GM18870 (cell line): Measurements from ENCODE around the gene HNRNPA2B1.
A peak's percentile ranks its signal among the peaks of the same experiment; 100 is the strongest.

Source experiments
- ATAC-seq: cut with Tn5 transposase; IDR thresholded peaks from one replicate; pipeline ENCODE4 v1.9.1; 2021; ENCODE audit warnings: moderate library complexity; ENCODE audit not compliant: unreplicated experiment

The HNRNPA2B1 gene

GRCh38 chr7:26200444-26201246 lies at the start of gene HNRNPA2B1:
HNRNPA2B1 (minus strand) TSS chr7:26200746; CDS start chr7:26200577, 169 bp downstream.
- peak; percentile 75 for ATAC-seq

GRCh38 chr7:26250239-26250638 lies 49.7 kb upstream of the HNRNPA2B1 start:
- no peak for ATAC-seq

GRCh38 chr7:26245150-26245549 lies 44.6 kb upstream of the HNRNPA2B1 start:
- ATAC-seq = no peak

GRCh38 chr7:26238032-26238431 lies 37.5 kb upstream of the HNRNPA2B1 start:
- ATAC-seq = no peak

- ATAC-seq = no peak
Observed at GRCh38 chr7:26237035-26237807, 36.7 kb upstream of the HNRNPA2B1 start.

GRCh38 chr7:26233902-26234511 lies 33.5 kb upstream of the HNRNPA2B1 start:
- no peak for ATAC-seq

GRCh38 chr7:26227987-26228386 lies 27.4 kb upstream of the HNRNPA2B1 start:
- ATAC-seq = no peak

- no peak for ATAC-seq
Observed at GRCh38 chr7:26224359-26224758, 23.8 kb upstream of the HNRNPA2B1 start.

- no peak for ATAC-seq
Observed at GRCh38 chr7:26216049-26216448, 15.5 kb upstream of the HNRNPA2B1 start.

- ATAC-seq = no peak
Observed at GRCh38 chr7:26213807-26214515, 13.4 kb upstream of the HNRNPA2B1 start.

- ATAC-seq = no peak
Observed at GRCh38 chr7:26212921-26213718, 12.6 kb upstream of the HNRNPA2B1 start.

GRCh38 chr7:26208040-26208439 lies 7.5 kb upstream of the HNRNPA2B1 start:
- ATAC-seq = no peak

- no peak for ATAC-seq
Observed at GRCh38 chr7:26203016-26203415, 2.5 kb upstream of the HNRNPA2B1 start.

GRCh38 chr7:26202019-26202990 lies 1.8 kb upstream of the HNRNPA2B1 start:
- ATAC-seq = no peak

GRCh38 chr7:26201247-26202018 lies 887 bp upstream of the HNRNPA2B1 start, which contains the start of gene CBX3:
CBX3 (plus strand) TSS chr7:26201745; CDS start chr7:26202999, 1,254 bp downstream.
- peak; percentile 26 for ATAC-seq

- ATAC-seq = peak; percentile 5
Observed at GRCh38 chr7:26200038-26200443, 505 bp downstream of the HNRNPA2B1 start.

GRCh38 chr7:26199301-26200037 lies 1.1 kb downstream of the HNRNPA2B1 start:
- no peak for ATAC-seq
